HG02852 (cell line): Measurements from ENCODE around the gene ZNF385A.

Source experiments
- ATAC-seq: cut with Tn5 transposase; IDR thresholded peaks from one replicate; pipeline ENCODE4 v1.9.1; 2021; ENCODE audit warnings: mild to moderate bottlenecking, moderate library complexity; ENCODE audit not compliant: unreplicated experiment

The ZNF385A gene

DNA sequence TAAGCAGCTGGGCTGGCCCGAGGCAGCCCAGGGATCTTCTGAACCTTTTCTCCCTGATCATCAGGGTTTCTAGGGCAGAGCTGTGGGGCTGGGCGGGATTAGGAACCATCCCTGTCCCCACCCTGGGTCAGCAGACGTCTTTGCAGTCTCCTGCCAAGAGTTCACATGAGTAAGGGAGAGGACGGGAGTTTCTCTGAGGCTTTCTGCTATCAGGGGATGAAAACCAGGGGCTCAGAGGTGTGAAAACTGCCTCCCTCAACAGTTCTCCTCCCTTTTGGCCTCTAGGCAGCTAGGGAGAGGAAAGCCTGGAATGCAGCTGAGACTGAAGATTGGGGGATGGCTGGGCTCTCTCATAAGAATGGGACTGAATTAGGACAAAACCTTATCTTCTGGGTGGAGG is 7.9 kb downstream of the ZNF385A start:
- no peak for ATAC-seq

GRCh38 chr12:54375259-54375579 is 9.3 kb downstream of the ZNF385A start:
- ATAC-seq, result no peak

GRCh38 chr12:54374562-54375258 is 9.8 kb downstream of the ZNF385A start:
- ATAC-seq, result no peak

- ATAC-seq, result no peak
Observed at GRCh38 chr12:54373649-54374561, 10.6 kb downstream of the ZNF385A start.

DNA sequence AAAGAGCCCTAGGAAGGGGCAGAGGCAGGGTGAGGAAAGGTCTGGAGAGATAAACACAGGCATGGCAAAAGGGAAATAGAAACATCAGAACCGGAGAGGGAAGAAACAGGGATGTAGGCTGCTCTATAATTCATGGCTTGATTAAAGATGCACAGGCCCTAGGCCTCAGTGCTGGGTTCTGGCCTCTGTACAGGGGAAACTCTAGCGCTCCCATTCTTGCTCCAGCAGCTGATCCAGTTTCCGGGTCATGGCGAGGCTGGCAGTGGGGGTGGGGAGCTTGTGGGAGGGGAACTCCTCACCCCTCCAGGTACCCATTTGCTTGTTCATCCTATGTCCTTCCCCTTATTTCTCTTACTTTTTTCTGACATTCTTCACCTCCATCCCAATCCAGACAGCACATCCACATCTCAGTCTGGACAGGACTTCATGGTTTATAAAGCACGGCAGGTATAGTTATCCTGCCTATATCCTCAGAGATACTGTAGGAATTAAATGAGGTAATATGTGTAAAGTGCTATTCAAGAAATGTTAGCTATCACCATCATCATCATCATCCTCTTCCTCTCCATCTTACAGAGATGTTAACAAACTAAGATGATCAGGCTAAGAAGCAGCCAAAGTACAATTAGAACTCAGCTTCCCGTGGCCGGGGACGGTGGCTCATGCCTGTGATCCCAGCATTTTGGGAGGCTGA is 12.3 kb downstream of the ZNF385A start:
- ATAC-seq, result no peak

DNA sequence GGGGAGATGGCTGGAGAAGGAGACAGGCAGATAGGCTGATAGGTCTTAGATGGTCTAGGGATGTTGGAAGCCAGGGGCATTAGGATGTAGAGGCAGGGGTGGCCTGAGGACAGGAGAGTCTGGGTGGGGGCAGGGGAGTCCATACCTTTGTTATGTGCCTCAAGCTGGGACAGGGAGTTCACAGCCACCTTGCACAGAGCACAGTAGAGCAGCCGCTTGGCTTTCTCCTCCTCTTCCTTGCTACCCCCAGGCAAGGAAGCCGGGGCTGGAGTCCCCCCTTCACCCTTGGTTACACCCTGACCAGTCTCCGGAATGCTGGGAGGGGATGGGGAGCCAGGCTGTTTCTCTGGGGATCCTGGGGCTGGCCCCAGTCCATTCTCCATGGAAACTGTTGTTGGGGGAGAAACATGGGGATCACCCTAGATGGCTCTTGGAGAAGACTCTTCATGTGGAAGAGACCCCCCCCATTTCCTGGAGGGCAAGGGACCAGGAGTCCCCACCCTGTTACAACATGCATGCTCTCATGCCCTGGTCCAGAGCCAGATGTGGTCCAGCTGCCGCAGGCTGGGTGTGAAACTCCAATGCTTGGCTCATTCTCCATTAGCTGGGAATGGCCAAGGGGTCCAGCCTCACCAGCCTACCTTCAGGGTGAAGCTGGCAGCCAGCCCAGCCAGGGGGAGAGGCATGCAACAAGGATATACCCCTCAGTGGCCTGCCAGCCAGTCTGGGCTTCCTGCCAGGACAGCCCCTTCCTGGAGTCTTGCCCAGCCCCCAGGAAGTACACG is 13.0 kb downstream of the ZNF385A start:
- no peak for ATAC-seq

GRCh38 chr12:54370171-54370730 is 14.3 kb downstream of the ZNF385A start:
- ATAC-seq, result no peak

DNA sequence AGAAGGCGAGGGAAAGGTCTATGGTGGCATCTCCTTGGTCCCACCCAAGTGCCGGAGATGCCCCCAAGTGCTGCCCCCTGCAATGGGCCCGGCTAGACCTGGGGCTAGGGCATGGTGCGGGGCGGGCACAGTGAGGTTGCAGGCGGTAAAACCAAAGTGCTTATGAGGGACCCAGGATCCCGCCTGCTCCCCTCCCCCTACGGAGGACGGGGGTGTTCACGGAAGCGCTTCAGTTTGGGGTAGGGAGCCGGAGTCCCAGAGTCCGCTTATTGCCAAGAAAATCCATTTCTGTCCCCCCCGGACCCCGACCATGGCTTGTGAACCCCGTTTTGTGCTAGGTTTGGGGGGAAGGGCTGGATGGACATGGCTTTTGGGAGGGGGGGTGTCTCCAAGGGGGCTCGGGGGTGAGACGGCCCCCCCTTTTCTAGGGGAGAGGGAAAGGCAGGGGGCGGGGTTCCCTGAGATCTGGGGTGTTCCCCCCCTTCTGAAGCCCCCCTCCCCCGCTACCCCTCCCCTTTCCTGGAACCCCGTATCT is 14.9 kb downstream of the ZNF385A start:
- no peak for ATAC-seq

- ATAC-seq, result peak; percentile 81
Observed at GRCh38 chr12:54368709-54369596, 15.6 kb downstream of the ZNF385A start.

DNA sequence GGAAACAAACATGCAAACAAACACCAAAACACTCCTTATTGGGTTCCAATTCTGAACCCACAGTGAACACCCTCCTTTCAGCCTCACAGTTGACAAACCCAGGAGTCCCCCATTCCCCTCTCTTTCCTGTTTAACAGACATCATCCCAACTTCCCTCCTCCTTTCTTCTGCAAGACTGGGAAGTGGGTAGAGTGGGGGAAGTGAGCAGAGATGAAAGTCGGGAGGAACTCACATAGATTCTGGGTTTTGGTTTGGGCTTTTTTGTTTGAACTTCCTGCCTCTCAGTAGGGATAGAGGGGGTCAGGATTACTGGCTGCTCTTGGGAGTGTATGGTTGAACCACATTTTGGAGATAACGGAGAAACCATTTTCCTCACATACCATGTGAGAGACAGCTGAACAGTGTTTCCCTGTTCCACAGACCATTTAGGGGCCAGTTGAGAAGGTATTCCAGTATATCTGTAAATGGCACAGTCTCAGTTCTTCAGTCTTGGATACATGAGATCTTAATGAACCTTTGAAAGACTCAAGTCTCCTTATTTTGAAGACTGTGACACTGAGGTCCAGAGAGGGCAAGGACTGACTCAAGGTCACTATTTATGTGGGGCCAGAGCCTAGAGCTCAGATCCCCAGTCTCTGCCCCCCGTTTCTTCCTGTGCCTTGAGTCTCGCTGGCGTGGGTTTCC is 16.4 kb downstream of the ZNF385A start:
- ATAC-seq, result peak; percentile 5

DNA sequence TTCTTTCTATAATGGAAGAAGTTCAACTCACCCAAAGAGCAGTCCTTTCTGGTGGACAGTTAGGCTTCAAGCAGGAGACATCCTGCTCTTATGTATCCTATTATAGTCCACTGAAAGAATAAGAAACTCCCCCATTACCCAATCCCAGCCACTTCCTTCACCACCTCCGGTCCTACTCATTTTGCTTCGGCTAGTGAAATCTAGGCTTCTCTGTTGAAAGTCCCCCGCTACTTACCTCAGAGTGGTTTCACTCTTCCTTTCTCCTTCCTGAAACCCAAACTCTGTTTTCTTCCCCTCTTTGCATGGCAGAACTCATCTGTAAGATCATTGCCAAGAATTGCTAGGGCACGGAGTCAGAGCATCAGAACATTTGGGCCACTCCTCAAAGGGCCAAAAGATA is 20.1 kb downstream of the ZNF385A start, which contains the start of gene GPR84:
TSS of gene GPR84 (minus strand) at position 74 of the 400 bp plus-strand sequence. CDS start 635 bp downstream, outside the sequence.
- ATAC-seq, result peak; percentile 55

- no peak for ATAC-seq
Observed at GRCh38 chr12:54363618-54364017, 20.9 kb downstream of the ZNF385A start.

DNA sequence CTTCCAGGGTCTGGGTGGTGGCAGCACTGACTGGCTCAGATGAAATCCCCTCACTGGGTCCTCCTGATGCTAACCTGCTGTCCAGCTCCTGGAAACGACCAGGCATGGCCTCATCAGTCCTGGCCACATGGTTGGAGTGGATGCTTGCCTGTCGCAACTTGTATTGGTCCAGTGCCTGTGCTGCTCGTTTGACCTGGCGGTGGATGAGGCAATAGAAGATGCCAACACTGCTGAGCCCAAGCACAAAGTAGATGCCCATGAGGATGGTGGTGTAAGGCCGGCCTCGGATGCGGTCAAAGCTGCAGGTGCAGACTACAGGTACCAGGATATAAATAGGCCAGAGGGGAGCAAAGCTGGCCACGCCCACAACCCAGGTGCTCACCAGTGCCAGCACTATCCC is 21.5 kb downstream of the ZNF385A start:
- ATAC-seq, result no peak

- ATAC-seq, result no peak
Observed at GRCh38 chr12:54360717-54361456, 23.6 kb downstream of the ZNF385A start.

GRCh38 chr12:54359762-54360351 is 24.7 kb downstream of the ZNF385A start:
- ATAC-seq, result no peak

DNA sequence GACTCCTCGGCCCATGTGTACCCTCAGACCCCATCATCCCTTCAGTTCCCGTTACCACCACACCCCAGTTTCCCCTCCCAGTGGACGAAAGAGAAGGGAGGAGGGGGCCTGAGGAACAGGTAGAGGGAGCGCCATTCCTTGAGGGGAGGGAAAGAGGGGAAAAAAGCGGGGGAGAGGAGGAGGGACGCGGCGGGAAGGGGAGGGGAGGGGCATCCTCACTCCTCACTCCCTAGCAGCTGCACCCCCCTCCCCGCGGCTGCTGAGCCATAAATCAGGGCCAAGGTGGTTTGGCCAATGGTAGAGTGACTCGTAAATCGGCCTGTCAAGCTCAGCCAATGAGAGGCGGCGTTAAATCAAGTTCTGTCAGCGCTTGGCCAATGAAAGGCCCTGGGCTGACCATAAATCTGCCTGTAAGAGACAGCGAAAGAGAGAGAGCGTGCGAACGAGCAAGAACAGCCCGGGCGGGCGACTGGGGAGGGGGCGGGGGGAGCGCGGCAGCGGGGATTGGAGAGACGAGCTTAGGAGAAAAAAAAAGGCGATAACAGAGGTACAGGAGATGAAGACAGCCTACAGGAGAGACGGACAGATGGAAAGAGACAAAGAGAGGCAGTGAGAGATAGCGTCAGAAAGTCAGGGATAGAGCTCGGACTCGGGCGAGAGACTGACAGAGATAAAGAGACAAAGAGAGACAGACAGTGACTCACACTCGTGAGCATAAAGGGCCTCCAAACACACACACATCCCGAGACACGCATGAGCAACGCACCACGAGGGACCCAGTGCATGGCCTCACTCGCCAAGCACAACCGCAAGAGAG is 25.4 kb downstream of the ZNF385A start:
- peak; percentile 99 for ATAC-seq
